ENCODE measurements around the gene MEX3C. TPM values are rescaled to one million over a fixed set of nuclear protein-coding genes. Genes with fewer than 3 reads are reported as not detected.

MEX3C gene
- 36.6 TPM for total RNA-seq
- polyA plus RNA-seq (ENCODE audit: insufficient read depth, low read depth, low replicate concordance) = 9.5 TPM
- long read RNA-seq, donor 1, transcript MEX3C-201 (2 exons, 3,781 nt) = major isoform, 9 of 11 reads
- long read RNA-seq, donor 1, partial matches to known transcripts = 0 of 11 reads
- long read RNA-seq, donor 1, other reads (novel, unspliced or antisense) = 0 of 11 reads
- long read RNA-seq, donor 2, transcript MEX3C-201 (2 exons, 3,781 nt) = major isoform, 9 of 10 reads
- long read RNA-seq, donor 2, partial matches to known transcripts = 0 of 10 reads
- long read RNA-seq, donor 2, other reads (novel, unspliced or antisense) = 0 of 10 reads
- long read RNA-seq, donor 3, transcript MEX3C-201 (2 exons, 3,781 nt) = major isoform, 12 of 14 reads
- long read RNA-seq, donor 3, partial matches to known transcripts = 0 of 14 reads
- long read RNA-seq, donor 3, other reads (novel, unspliced or antisense) = 0 of 14 reads
- long read RNA-seq, donor 4, transcript MEX3C-201 (2 exons, 3,781 nt) = major isoform, 7 of 18 reads
- long read RNA-seq, donor 4, partial matches to known transcripts = 10 of 18 reads
- long read RNA-seq, donor 4, other reads (novel, unspliced or antisense) = 0 of 18 reads
- long read RNA-seq, donor 5 = 0 reads
- long read RNA-seq, donor 6, partial matches to known transcripts = 0 of 3 reads
- long read RNA-seq, donor 6, other reads (novel, unspliced or antisense) = 0 of 3 reads
- long read RNA-seq, donor 7, transcript MEX3C-201 (2 exons, 3,781 nt) = major isoform, 11 of 15 reads
- long read RNA-seq, donor 7, partial matches to known transcripts = 0 of 15 reads
- long read RNA-seq, donor 7, other reads (novel, unspliced or antisense) = 4 of 15 reads
- long read RNA-seq, donor 8, transcript MEX3C-201 (2 exons, 3,781 nt) = major isoform, 22 of 23 reads
- long read RNA-seq, donor 8, partial matches to known transcripts = 0 of 23 reads
- long read RNA-seq, donor 8, other reads (novel, unspliced or antisense) = 0 of 23 reads
- long read RNA-seq, donor 9, transcript MEX3C-201 (2 exons, 3,781 nt) = major isoform, 6 of 7 reads
- long read RNA-seq, donor 9, partial matches to known transcripts = 0 of 7 reads
- long read RNA-seq, donor 9, other reads (novel, unspliced or antisense) = 0 of 7 reads
- long read RNA-seq, donor 10, transcript MEX3C-201 (2 exons, 3,781 nt) = major isoform, 10 of 10 reads
- long read RNA-seq, donor 10, partial matches to known transcripts = 0 of 10 reads
- long read RNA-seq, donor 10, other reads (novel, unspliced or antisense) = 0 of 10 reads

DNA sequence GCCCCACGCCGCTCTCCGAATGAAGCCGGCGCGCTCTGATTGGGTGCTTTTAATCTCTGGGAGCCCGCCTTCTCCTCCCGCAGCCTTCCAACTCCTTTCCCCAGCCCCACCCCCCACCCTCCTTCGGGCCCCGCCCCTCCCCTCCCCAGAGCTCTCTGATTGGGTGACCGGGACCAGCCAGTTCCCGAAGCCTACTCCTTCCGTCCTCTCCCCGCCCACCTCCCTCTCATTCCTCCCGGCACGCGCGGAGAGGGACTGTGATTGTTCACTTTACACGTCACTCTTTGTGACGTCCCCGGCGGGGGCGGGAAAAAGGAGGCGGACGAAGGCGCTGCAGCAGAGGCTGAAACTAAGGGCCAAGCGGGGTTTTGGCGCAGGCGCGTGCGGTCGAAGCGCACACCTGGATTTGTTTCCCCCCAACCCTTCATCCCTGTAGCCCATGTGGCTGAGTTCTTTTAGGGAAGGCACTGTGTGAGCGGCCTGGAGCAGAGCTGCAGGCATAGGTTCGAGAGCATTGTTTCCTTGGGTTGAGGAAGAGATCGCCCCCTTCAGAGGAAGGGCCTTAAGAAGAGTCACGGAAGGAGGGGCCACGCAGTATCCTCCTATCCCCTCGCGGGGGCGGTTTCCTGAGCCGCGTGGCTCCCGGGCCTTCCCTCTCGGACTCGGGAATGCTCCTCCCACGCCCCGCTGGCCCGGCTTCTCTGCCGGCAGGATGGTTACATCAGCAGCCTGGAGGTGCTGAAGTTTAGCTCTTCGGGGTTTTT lies at the start of gene MEX3C:
Gene MEX3C (minus strand): TSS at position 21 of the 764 bp plus-strand sequence. CDS start 361 bp downstream, outside the sequence.
- TF ChIP-seq, protein P1, sequence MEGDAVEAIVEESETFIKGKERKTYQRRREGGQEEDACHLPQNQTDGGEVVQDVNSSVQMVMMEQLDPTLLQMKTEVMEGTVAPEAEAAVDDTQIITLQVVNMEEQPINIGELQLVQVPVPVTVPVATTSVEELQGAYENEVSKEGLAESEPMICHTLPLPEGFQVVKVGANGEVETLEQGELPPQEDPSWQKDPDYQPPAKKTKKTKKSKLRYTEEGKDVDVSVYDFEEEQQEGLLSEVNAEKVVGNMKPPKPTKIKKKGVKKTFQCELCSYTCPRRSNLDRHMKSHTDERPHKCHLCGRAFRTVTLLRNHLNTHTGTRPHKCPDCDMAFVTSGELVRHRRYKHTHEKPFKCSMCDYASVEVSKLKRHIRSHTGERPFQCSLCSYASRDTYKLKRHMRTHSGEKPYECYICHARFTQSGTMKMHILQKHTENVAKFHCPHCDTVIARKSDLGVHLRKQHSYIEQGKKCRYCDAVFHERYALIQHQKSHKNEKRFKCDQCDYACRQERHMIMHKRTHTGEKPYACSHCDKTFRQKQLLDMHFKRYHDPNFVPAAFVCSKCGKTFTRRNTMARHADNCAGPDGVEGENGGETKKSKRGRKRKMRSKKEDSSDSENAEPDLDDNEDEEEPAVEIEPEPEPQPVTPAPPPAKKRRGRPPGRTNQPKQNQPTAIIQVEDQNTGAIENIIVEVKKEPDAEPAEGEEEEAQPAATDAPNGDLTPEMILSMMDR (IDR thresholded peaks at IDR 0.05; ENCODE audit: borderline replicate concordance, extremely low read depth, insufficient read depth) = peak; percentile 22
- no peaks in the 10 kb centered on the region for H3K27me3 ChIP-seq (ENCODE audit: control insufficient read depth, insufficient read depth, low read length)
- H3K4me3 ChIP-seq (ENCODE audit: low read length in 3 of 3) = peak within 1 kb of the TSS; percentile 71 to 92 (median 88)
- no peaks in the 10 kb centered on the region for H3K9me3 ChIP-seq (ENCODE audit: control insufficient read depth in 2 of 3, insufficient read depth in 1 of 3, low read length in 3 of 3)
- DNase-seq (peak; percentile 100), FAIRE-seq (peak; percentile 49)
- peaks cover 2 to 13% (median 10%) of the 10 kb centered on the region in 3 donors for H3K4me1 ChIP-seq (ENCODE audit: control insufficient read depth in 2 of 3, insufficient read depth in 2 of 3, low read depth in 1 of 3, low read length in 3 of 3)
- H3K27ac ChIP-seq (ENCODE audit: low read depth in 2 of 2, low read length in 2 of 2) = peak within 1 kb of the TSS; percentile 91 to 97
- intact Hi-C loops (cut with DNase I) = no loop called here
- peak within 1 kb of the TSS; percentile 51 to 91 (median 81) for H3K9ac ChIP-seq (ENCODE audit: low read length in 3 of 3)
- H3K36me3 ChIP-seq (ENCODE audit: control insufficient read depth in 2 of 3, insufficient read depth in 3 of 3, low read length in 3 of 3) = no peaks in the 10 kb centered on the region

DNA sequence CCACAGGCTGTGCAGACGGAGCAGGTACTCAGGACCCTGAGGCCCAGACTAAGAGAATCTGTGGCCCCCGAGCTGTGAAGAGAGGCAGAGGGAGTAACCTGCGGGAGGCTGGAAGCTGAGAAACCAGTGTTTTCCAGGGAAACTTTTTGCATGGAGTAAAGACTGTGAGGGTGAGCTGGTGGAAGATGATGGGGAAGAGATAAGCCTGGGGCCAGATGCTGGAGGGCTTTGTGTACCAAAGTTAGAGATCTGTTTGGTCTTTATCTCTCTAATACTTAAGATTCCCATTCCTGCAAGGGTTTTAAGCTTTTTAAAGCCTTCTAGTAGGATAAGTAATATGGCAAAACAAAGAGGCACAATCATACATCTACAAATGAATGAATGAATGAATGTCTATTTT lies 43.7 kb upstream of the MEX3C start:
- DNase-seq (no peak), FAIRE-seq (no peak)
- intact Hi-C loops (cut with DNase I) = no loop called here
- Histone ChIP-seq H3K27ac (ENCODE audit: low read depth in 2 of 2, low read length in 2 of 2) (no peak overlapping the region), H3K9me3 (ENCODE audit: control insufficient read depth in 2 of 3, insufficient read depth in 1 of 3, low read length in 3 of 3) (no peaks in the 10 kb centered on the region), H3K9ac (ENCODE audit: low read length in 3 of 3) (no peak overlapping the region), H3K4me1 (ENCODE audit: control insufficient read depth in 2 of 3, insufficient read depth in 2 of 3, low read depth in 1 of 3, low read length in 3 of 3) (no peaks in the 10 kb centered on the region), H3K36me3 (ENCODE audit: control insufficient read depth in 2 of 3, insufficient read depth in 3 of 3, low read length in 3 of 3) (no peaks in the 10 kb centered on the region), H3K4me3 (ENCODE audit: low read length in 3 of 3) (no peak overlapping the region), H3K27me3 (ENCODE audit: control insufficient read depth, insufficient read depth, low read length) (no peaks in the 10 kb centered on the region)
- TF ChIP-seq, protein P1 (IDR thresholded peaks at IDR 0.05; ENCODE audit: borderline replicate concordance, extremely low read depth, insufficient read depth) = no peak

DNA sequence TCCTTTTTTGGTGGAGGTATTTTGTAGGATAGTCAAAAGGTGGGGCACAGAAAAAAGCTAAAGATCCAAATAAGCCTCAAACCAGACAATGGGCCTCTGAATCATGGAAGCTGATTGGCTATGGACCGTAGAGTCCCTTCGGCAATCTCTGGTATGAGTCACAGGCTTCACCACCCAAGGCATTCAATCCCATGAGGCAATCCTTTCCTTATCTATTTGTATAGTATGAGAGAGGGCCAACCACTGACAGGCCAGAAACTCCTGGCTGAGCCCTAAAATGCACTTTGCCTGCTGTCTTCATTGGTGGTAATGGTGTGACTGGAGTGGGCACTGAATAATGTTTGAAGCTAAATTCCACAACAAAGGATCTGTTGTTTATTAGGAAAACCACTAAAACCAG lies 38.7 kb upstream of the MEX3C start:
- Histone ChIP-seq H3K27me3 (ENCODE audit: control insufficient read depth, insufficient read depth, low read length) (no peaks in the 10 kb centered on the region), H3K36me3 (ENCODE audit: control insufficient read depth in 2 of 3, insufficient read depth in 3 of 3, low read length in 3 of 3) (no peaks in the 10 kb centered on the region), H3K4me1 (ENCODE audit: control insufficient read depth in 2 of 3, insufficient read depth in 2 of 3, low read depth in 1 of 3, low read length in 3 of 3) (no peaks in the 10 kb centered on the region), H3K9me3 (ENCODE audit: control insufficient read depth in 2 of 3, insufficient read depth in 1 of 3, low read length in 3 of 3) (no peaks in the 10 kb centered on the region), H3K4me3 (ENCODE audit: low read length in 3 of 3) (no peak overlapping the region), H3K27ac (ENCODE audit: low read depth in 2 of 2, low read length in 2 of 2) (no peak overlapping the region), H3K9ac (ENCODE audit: low read length in 3 of 3) (no peak overlapping the region)
- DNase-seq (no peak), FAIRE-seq (no peak)
- TF ChIP-seq, protein P1 (IDR thresholded peaks at IDR 0.05; ENCODE audit: borderline replicate concordance, extremely low read depth, insufficient read depth) = no peak
- intact Hi-C loops (cut with DNase I) = no loop called here
